Progenitor cell of endocrine pancreas (in vitro differentiated cells): Measurements from ENCODE around the gene KREMEN1. TPM values are rescaled to one million over a fixed set of nuclear protein-coding genes. Genes with fewer than 3 reads are reported as not detected.

ENCODE experiments used
- DNase-seq: peaks from one replicate; pipeline ENCODE4 v3.0.0; 2021; ENCODE audit warnings: low spot score; ENCODE audit not compliant: unreplicated experiment
- H3K27ac Mint-ChIP-seq: 2 replicates; pipeline ENCODE4 v1.8.0; 2021; ENCODE audit warnings: mild to moderate bottlenecking, moderate library complexity, mixed read lengths
- H3K27me3 Mint-ChIP-seq: 2 replicates; pipeline ENCODE4 v1.8.0; 2021; ENCODE audit warnings: mixed read lengths
- H3K36me3 Mint-ChIP-seq: 2 replicates; pipeline ENCODE4 v1.8.0; 2022; ENCODE audit warnings: mixed read lengths; ENCODE audit not compliant: insufficient read depth
- H3K4me1 Mint-ChIP-seq: 2 replicates; pipeline ENCODE4 v1.8.0; 2021; ENCODE audit warnings: low read depth, mixed read lengths
- H3K4me3 Mint-ChIP-seq: 2 replicates; pipeline ENCODE4 v1.8.0; 2021; ENCODE audit warnings: low read depth, mild to moderate bottlenecking, moderate library complexity, mixed read lengths
- H3K9me3 Mint-ChIP-seq: 2 replicates; pipeline ENCODE4 v1.8.0; 2021; ENCODE audit warnings: low read depth, mixed read lengths
- CTCF ChIP-seq: fragments of 200-600 bp; sonication (generic); IDR thresholded peaks from one replicate; pipeline ENCODE4 v1.5.0; 2021; ENCODE audit warnings: antibody characterized with exemption, mild to moderate bottlenecking; ENCODE audit not compliant: unreplicated experiment
- total RNA-seq: library from RNA; stranded (reverse); gene quantifications from 2 replicates; pipeline ENCODE4 v1.2.1, GENCODE V29; 2021

Gene KREMEN1
- total RNA-seq, 1 donor from 2014 or later: 10.5 TPM

- no peak for DNase-seq
- Mint-ChIP-seq H3K9me3 (no peaks in the 10 kb centered on the region), H3K27ac (no peak overlapping the region), H3K4me1 (peaks cover 4% of the 10 kb centered on the region), H3K4me3 (no peak overlapping the region), H3K27me3 (peaks cover 7% of the 10 kb centered on the region), H3K36me3 (no peaks in the 10 kb centered on the region)
- no peak for TF ChIP-seq CTCF
Measured at GRCh38 chr22:29197096-29197495, 124.3 kb downstream of the KREMEN1 start.

- no peak for TF ChIP-seq CTCF
- no peak overlapping the region for H3K4me3 Mint-ChIP-seq
- H3K27ac Mint-ChIP-seq: no peak overlapping the region
- peaks cover 7% of the 10 kb centered on the region for H3K4me1 Mint-ChIP-seq
- no peak for DNase-seq
- H3K9me3 Mint-ChIP-seq: no peaks in the 10 kb centered on the region
- H3K27me3 Mint-ChIP-seq: peaks cover 9% of the 10 kb centered on the region
- H3K36me3 Mint-ChIP-seq: no peaks in the 10 kb centered on the region
Measured at GRCh38 chr22:29198240-29198639, 125.4 kb downstream of the KREMEN1 start.

- no peak for DNase-seq
- H3K36me3 Mint-ChIP-seq: no peaks in the 10 kb centered on the region
- H3K4me1 Mint-ChIP-seq: peaks cover 8% of the 10 kb centered on the region
- no peak for TF ChIP-seq CTCF
- no peaks in the 10 kb centered on the region for H3K9me3 Mint-ChIP-seq
- H3K27ac Mint-ChIP-seq: no peak overlapping the region
- H3K4me3 Mint-ChIP-seq: no peak overlapping the region
- H3K27me3 Mint-ChIP-seq: peaks cover 10% of the 10 kb centered on the region
Measured at GRCh38 chr22:29199702-29200400, 127.0 kb downstream of the KREMEN1 start.

- Mint-ChIP-seq H3K27me3 (peaks cover 12% of the 10 kb centered on the region), H3K9me3 (no peaks in the 10 kb centered on the region), H3K36me3 (no peaks in the 10 kb centered on the region), H3K4me3 (no peak overlapping the region), H3K4me1 (peaks cover 7% of the 10 kb centered on the region), H3K27ac (no peak overlapping the region)
- DNase-seq: no peak
- no peak for TF ChIP-seq CTCF
Measured at GRCh38 chr22:29200901-29201300, 128.1 kb downstream of the KREMEN1 start.

- no peak overlapping the region for H3K27ac Mint-ChIP-seq
- H3K4me1 Mint-ChIP-seq: peaks cover 8% of the 10 kb centered on the region
- peaks cover 8% of the 10 kb centered on the region for H3K27me3 Mint-ChIP-seq
- H3K9me3 Mint-ChIP-seq: no peaks in the 10 kb centered on the region
- no peak overlapping the region for H3K4me3 Mint-ChIP-seq
- no peaks in the 10 kb centered on the region for H3K36me3 Mint-ChIP-seq
- TF ChIP-seq CTCF: no peak
- DNase-seq: no peak
Measured at GRCh38 chr22:29201782-29202181, 128.9 kb downstream of the KREMEN1 start.
